IMR-90 (cell line): Measurements from ENCODE around the gene NELL1.

Source experiments
- ELK1 ChIP-seq: fragments of 150-350 bp; IDR thresholded peaks from 2 replicates; pipeline ENCODE4 v1.6.1; 2016; ENCODE audit warnings: low read depth, mild to moderate bottlenecking, low read length, moderate library complexity, borderline replicate concordance
- FOS ChIP-seq: fragments of 150-350 bp; IDR thresholded peaks from 2 replicates; pipeline ENCODE4 v1.6.1; 2016; ENCODE audit warnings: low read depth, low read length
- MAFK ChIP-seq: IDR thresholded peaks from 2 replicates; pipeline ENCODE4 v1.6.1; 2012; ENCODE audit warnings: low read depth, low read length, improper control_type of control experiment
- MXI1 ChIP-seq: IDR thresholded peaks from 2 replicates; pipeline ENCODE4 v1.6.1; 2012; ENCODE audit warnings: low read depth, mild to moderate bottlenecking, low read length, moderate library complexity, borderline replicate concordance
- POLR2A ChIP-seq: IDR thresholded peaks from 2 replicates; pipeline ENCODE4 v1.6.1; 2012; ENCODE audit warnings: mild to moderate bottlenecking, low read depth, low read length
- RCOR1 ChIP-seq: IDR thresholded peaks from 2 replicates; pipeline ENCODE4 v1.6.1; 2012; ENCODE audit warnings: mild to moderate bottlenecking, low read length, improper control_type of control experiment; ENCODE audit not compliant: insufficient replicate concordance
- USF2 ChIP-seq: fragments of 150-350 bp; IDR thresholded peaks from 2 replicates; pipeline ENCODE4 v1.6.1; 2017; ENCODE audit warnings: mild to moderate bottlenecking, antibody characterized with exemption, low read length, low read depth
- TF ChIP-seq, protein P1 (sequence below): conservative IDR thresholded peaks from 2 replicates; pipeline ENCODE4 v1.5.1; 2012; ENCODE audit warnings: mild to moderate bottlenecking, low read depth, low read length, improper control_type of control experiment

DNA sequence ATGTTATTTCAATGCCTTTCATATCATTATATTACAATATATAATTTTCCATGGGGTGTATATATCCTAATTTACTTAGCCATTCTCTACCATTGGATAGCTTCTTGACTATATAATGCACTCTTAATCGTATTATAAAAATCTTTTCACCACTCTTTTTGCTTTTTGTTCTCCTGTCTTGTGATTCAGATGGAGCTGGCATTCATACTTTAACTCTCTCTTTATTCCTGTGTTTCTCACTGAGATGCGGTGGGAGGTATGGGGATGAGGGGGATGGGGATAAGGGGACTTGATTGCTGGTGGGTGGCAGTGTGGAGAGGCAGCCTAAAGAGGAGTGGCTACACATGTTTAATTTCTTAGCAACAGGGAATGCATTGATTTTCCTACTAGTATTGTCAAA, 105.9 kb downstream of the NELL1 start:
- TF ChIP-seq, protein P1, sequence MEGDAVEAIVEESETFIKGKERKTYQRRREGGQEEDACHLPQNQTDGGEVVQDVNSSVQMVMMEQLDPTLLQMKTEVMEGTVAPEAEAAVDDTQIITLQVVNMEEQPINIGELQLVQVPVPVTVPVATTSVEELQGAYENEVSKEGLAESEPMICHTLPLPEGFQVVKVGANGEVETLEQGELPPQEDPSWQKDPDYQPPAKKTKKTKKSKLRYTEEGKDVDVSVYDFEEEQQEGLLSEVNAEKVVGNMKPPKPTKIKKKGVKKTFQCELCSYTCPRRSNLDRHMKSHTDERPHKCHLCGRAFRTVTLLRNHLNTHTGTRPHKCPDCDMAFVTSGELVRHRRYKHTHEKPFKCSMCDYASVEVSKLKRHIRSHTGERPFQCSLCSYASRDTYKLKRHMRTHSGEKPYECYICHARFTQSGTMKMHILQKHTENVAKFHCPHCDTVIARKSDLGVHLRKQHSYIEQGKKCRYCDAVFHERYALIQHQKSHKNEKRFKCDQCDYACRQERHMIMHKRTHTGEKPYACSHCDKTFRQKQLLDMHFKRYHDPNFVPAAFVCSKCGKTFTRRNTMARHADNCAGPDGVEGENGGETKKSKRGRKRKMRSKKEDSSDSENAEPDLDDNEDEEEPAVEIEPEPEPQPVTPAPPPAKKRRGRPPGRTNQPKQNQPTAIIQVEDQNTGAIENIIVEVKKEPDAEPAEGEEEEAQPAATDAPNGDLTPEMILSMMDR: no peak
- no peak for TF ChIP-seq FOS
- no peak for TF ChIP-seq POLR2A
- TF ChIP-seq MXI1: no peak
- TF ChIP-seq RCOR1: no peak
- TF ChIP-seq USF2: no peak
- no peak for TF ChIP-seq ELK1
- TF ChIP-seq MAFK: no peak
